ENCODE data around the gene CLDN6. TPM values are rescaled to one million over a fixed set of nuclear protein-coding genes. Genes with fewer than 3 reads are reported as not detected.

The CLDN6 gene
- total and polyA plus RNA-seq, 2 of the 13 experiments (the other 11 are each of a cell fraction or from before 2014, with no cell fraction given): 5.9 to 7.6 TPM

DNA sequence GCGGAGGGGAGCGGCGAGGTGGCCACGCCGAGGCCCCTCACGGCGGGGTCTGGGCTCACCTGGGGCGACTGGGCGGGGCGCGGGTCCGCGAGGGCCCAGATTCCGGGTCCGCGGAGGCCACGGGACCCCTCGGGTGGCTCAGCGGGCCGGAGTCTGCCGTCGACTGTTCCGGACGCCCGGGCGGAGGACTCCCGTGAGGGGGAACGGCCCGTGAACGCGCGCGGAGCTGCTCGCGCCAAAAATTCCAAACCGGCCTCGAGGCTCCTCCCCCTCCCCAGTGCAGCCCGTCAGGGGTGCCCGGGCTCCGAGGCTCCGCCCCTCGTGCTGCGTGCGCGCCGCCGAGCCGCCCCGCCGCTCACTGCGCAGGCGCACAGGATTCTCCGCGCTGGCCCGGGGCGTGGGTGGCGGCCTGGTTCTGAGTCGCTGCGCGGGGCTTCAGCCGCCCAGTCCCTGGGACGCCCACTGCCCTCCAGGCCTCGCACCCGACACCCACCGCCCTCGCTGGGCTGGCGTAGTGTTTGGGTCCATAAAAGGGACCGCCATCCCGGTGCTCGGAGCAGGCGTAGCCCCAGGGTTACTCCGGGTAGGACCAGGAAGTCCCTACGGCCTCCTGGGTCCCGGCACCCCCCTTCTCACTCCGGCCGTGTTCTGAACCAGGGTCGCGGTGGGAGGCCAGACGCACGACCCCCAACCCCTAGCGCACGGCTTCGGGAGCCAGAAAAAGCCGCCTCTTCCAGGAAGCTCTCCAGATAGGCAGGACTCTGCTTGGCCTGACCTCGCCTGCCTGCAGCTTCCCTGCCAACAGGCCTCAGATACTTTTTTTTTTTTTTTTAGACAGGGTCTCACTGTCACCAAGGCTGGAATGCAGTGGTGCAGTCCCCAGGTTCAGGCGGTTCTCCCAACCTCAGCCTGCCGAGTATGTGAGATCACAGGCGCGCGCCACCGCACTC lies 37.5 kb downstream of the CLDN6 start, which contains the start of gene PKMYT1 (continued):
- peak; percentile 34 for TF ChIP-seq HNRNPLL (IDR thresholded peaks at IDR 0.05; ENCODE audit: low read depth, low read length, poor library complexity, severe bottlenecking)
- TF ChIP-seq, protein P1, sequence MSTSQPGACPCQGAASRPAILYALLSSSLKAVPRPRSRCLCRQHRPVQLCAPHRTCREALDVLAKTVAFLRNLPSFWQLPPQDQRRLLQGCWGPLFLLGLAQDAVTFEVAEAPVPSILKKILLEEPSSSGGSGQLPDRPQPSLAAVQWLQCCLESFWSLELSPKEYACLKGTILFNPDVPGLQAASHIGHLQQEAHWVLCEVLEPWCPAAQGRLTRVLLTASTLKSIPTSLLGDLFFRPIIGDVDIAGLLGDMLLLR (CRISPR knock-in tag; IDR thresholded peaks at IDR 0.05): no peak; the same call in 1 of the 2 replicates
- TF ChIP-seq, protein P2, sequence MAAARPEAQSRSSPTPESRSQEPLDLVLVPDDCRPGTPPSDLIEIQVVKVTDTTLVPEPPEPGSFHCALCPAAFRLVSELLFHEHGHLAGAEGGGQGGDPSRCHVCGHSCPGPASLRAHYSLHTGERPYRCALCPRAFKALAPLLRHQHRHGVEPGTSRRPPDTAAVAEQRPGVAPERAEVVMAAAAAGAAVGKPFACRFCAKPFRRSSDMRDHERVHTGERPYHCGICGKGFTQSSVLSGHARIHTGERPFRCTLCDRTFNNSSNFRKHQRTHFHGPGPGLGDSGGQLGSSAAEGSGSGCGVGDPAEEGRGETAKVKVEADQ (CRISPR knock-in tag; IDR thresholded peaks at IDR 0.05; ENCODE audit: borderline replicate concordance): no peak
- TF ChIP-seq, protein P3, sequence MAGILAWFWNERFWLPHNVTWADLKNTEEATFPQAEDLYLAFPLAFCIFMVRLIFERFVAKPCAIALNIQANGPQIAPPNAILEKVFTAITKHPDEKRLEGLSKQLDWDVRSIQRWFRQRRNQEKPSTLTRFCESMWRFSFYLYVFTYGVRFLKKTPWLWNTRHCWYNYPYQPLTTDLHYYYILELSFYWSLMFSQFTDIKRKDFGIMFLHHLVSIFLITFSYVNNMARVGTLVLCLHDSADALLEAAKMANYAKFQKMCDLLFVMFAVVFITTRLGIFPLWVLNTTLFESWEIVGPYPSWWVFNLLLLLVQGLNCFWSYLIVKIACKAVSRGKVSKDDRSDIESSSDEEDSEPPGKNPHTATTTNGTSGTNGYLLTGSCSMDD (CRISPR knock-in tag; IDR thresholded peaks at IDR 0.05): no peak
- no peak for TF ChIP-seq ZNF138 (CRISPR knock-in tag; IDR thresholded peaks at IDR 0.05; ENCODE audit: low read depth)
- TF ChIP-seq, protein P4, sequence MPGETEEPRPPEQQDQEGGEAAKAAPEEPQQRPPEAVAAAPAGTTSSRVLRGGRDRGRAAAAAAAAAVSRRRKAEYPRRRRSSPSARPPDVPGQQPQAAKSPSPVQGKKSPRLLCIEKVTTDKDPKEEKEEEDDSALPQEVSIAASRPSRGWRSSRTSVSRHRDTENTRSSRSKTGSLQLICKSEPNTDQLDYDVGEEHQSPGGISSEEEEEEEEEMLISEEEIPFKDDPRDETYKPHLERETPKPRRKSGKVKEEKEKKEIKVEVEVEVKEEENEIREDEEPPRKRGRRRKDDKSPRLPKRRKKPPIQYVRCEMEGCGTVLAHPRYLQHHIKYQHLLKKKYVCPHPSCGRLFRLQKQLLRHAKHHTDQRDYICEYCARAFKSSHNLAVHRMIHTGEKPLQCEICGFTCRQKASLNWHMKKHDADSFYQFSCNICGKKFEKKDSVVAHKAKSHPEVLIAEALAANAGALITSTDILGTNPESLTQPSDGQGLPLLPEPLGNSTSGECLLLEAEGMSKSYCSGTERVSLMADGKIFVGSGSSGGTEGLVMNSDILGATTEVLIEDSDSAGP (CRISPR knock-in tag; IDR thresholded peaks at IDR 0.05; ENCODE audit: borderline replicate concordance): peak; percentile 64
- no peak for TF ChIP-seq ZNF253 (CRISPR knock-in tag; IDR thresholded peaks at IDR 0.05; ENCODE audit: borderline replicate concordance)
- TF ChIP-seq NFYC (CRISPR knock-in tag; IDR thresholded peaks at IDR 0.05): peak; percentile 58
- TF ChIP-seq KIAA2018 (CRISPR knock-in tag; IDR thresholded peaks at IDR 0.05; ENCODE audit: borderline replicate concordance): no peak
- TF ChIP-seq CSRNP1 (CRISPR knock-in tag; IDR thresholded peaks at IDR 0.05): peak; percentile 86; the same call in 1 of the 2 replicates
- TF ChIP-seq ISX (CRISPR knock-in tag; conservative IDR thresholded peaks at IDR 0.05): no peak; the same call in 1 of the 2 replicates
- TF ChIP-seq MEF2D (CRISPR knock-in tag; IDR thresholded peaks at IDR 0.05): no peak
